ENCODE measurements around the gene JMJD7. TPM values are rescaled to one million over a fixed set of nuclear protein-coding genes. Genes with fewer than 3 reads are reported as not detected.

JMJD7 gene
- total RNA-seq, 6 donors from 2014 or later, result 14.4 to 41.5 (median 31.2) TPM

GRCh38 chr15:41885841-41886240 lies 57.9 kb downstream of the JMJD7 start:
- no peaks in the 10 kb centered on the region for H3K9me3 ChIP-seq
- H3K36me3 ChIP-seq, result no peaks in the 10 kb centered on the region
- peaks cover 0 to 10% (median 6%) of the 10 kb centered on the region in 4 donors for H3K27me3 ChIP-seq
- WGBS, 2 donors, result 95% methylated on average over 12 of the region's 14 CpGs; no CpG with 5 or more reads in 1 of the 2 donors
- H3K27ac ChIP-seq, result no peak overlapping the region
- ATAC-seq (ENCODE audit: low FRiP score in 2 of 2) (no peak), DNase-seq (peak in 1 of 2 donors; percentile 71)
- peaks cover 11 to 24% (median 13%) of the 10 kb centered on the region in 4 donors for H3K4me1 ChIP-seq
- H3K4me3 ChIP-seq, result no peak overlapping the region
- TF ChIP-seq POLR2A (IDR thresholded peaks at IDR 0.05), result no peak
- TF ChIP-seq, protein P1, sequence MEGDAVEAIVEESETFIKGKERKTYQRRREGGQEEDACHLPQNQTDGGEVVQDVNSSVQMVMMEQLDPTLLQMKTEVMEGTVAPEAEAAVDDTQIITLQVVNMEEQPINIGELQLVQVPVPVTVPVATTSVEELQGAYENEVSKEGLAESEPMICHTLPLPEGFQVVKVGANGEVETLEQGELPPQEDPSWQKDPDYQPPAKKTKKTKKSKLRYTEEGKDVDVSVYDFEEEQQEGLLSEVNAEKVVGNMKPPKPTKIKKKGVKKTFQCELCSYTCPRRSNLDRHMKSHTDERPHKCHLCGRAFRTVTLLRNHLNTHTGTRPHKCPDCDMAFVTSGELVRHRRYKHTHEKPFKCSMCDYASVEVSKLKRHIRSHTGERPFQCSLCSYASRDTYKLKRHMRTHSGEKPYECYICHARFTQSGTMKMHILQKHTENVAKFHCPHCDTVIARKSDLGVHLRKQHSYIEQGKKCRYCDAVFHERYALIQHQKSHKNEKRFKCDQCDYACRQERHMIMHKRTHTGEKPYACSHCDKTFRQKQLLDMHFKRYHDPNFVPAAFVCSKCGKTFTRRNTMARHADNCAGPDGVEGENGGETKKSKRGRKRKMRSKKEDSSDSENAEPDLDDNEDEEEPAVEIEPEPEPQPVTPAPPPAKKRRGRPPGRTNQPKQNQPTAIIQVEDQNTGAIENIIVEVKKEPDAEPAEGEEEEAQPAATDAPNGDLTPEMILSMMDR (IDR thresholded peaks at IDR 0.05), result no peak
- no peak for TF ChIP-seq EP300 (IDR thresholded peaks at IDR 0.05)
- TF ChIP-seq POLR2AphosphoS5 (IDR thresholded peaks at IDR 0.05), result no peak

GRCh38 chr15:41886741-41887140 lies 58.8 kb downstream of the JMJD7 start:
- H3K27ac ChIP-seq, result no peak overlapping the region
- DNase-seq (no peak), ATAC-seq (ENCODE audit: low FRiP score in 2 of 2) (no peak)
- no peaks in the 10 kb centered on the region for H3K36me3 ChIP-seq
- H3K4me1 ChIP-seq, result peaks cover 9 to 21% (median 11%) of the 10 kb centered on the region in 4 donors
- no peak overlapping the region for H3K4me3 ChIP-seq
- H3K9me3 ChIP-seq, result no peaks in the 10 kb centered on the region
- 92 to 97% methylated on average over 7 of the region's 7 CpGs for WGBS, 2 donors
- TF ChIP-seq EP300 (IDR thresholded peaks at IDR 0.05), result no peak
- TF ChIP-seq, protein P1 (IDR thresholded peaks at IDR 0.05), result no peak
- TF ChIP-seq POLR2AphosphoS5 (IDR thresholded peaks at IDR 0.05), result no peak
- TF ChIP-seq POLR2A (IDR thresholded peaks at IDR 0.05), result no peak
- H3K27me3 ChIP-seq, result peaks cover 0 to 6% (median 6%) of the 10 kb centered on the region in 4 donors

GRCh38 chr15:41887161-41887560 lies 59.3 kb downstream of the JMJD7 start:
- peaks cover 0 to 2% (median 2%) of the 10 kb centered on the region in 4 donors for H3K27me3 ChIP-seq
- peaks cover 5 to 17% (median 7%) of the 10 kb centered on the region in 4 donors for H3K4me1 ChIP-seq
- WGBS, 2 donors, result 83 to 84% methylated on average over 10 of the region's 10 CpGs
- no peak overlapping the region for H3K4me3 ChIP-seq
- no peaks in the 10 kb centered on the region for H3K36me3 ChIP-seq
- TF ChIP-seq, protein P1 (IDR thresholded peaks at IDR 0.05), result no peak
- TF ChIP-seq EP300 (IDR thresholded peaks at IDR 0.05) (no peak), POLR2AphosphoS5 (IDR thresholded peaks at IDR 0.05) (no peak), POLR2A (IDR thresholded peaks at IDR 0.05) (no peak)
- DNase-seq, result peak in 1 of 2 donors; percentile 40
- no peak overlapping the region for H3K27ac ChIP-seq
- no peak for ATAC-seq (ENCODE audit: low FRiP score in 2 of 2)
- no peaks in the 10 kb centered on the region for H3K9me3 ChIP-seq

Small RNA genes lying within 50 kb of the gene (small RNA-seq; reads per million reads assigned to genes)
- gene JMJD7-PLA2G4B (0 to 0.43 (median 0) reads per million in 4 donors), gene MIR4310 (0 reads per million in 4 donors), gene RNA5SP393 (0 reads per million in 4 donors)

Other genes with a start within 250 kb of the JMJD7 start
- 10 to 100 TPM; 22.8 to 54.5 (median 33.4) TPM for gene MGA, start 167.7 kb upstream of the JMJD7 start, total RNA-seq
- gene MAPKBP1, start 53.6 kb upstream of the JMJD7 start, total RNA-seq, result 10 to 100 TPM; 12.8 to 83.8 (median 26.8) TPM
- 10 to 100 TPM in 4 of 6 donors, 1 to 10 TPM in 2; 4.7 to 71.2 (median 14.4) TPM for gene PLA2G4B, start 10.8 kb downstream of the JMJD7 start, total RNA-seq
- 1 to 10 TPM in 3 of 6 donors, under 1 TPM in 3; 0.20 to 9.4 (median 2.0) TPM for gene SPTBN5, start 66.0 kb downstream of the JMJD7 start, total RNA-seq
- 10 to 100 TPM; 23.0 to 46.4 (median 31.5) TPM for gene EHD4, start 144.5 kb downstream of the JMJD7 start, total RNA-seq
- gene PLA2G4E, start 192.9 kb downstream of the JMJD7 start, total RNA-seq, result 1 to 10 TPM in 2 of 6 donors, under 1 TPM in 2, not detected in 2; 0.13 to 5.2 (median 1.1) TPM